ENCODE results near the gene CDC42BPA.
"Not testable (repeated sequence)": the region's sequence is repeated elsewhere in the genome, so short reads cannot be mapped to it uniquely, and the experiment has no call there.

Gene CDC42BPA

GRCh38 chr1:226962421-226963391 is 355.6 kb downstream of the CDC42BPA start:
- no peak for DNase-seq (ENCODE audit: low read depth)

GRCh38 chr1:226960944-226961765 is 357.1 kb downstream of the CDC42BPA start:
- DNase-seq (ENCODE audit: low read depth) = no peak

GRCh38 chr1:226960256-226960655 is 358.0 kb downstream of the CDC42BPA start:
- DNase-seq (ENCODE audit: low read depth) = no peak

GRCh38 chr1:226958300-226958699 is 360.0 kb downstream of the CDC42BPA start:
- DNase-seq (ENCODE audit: low read depth) = no peak

GRCh38 chr1:226957714-226958113 is 360.6 kb downstream of the CDC42BPA start:
- DNase-seq (ENCODE audit: low read depth) = no peak

- no peak for DNase-seq (ENCODE audit: low read depth)
Measured at GRCh38 chr1:226956942-226957713, 361.2 kb downstream of the CDC42BPA start.

- not testable (repeated sequence) for DNase-seq (ENCODE audit: low read depth)
Measured at GRCh38 chr1:226955857-226956256, 362.4 kb downstream of the CDC42BPA start.

GRCh38 chr1:226954777-226955176 is 363.5 kb downstream of the CDC42BPA start:
- no peak for DNase-seq (ENCODE audit: low read depth)

- DNase-seq (ENCODE audit: low read depth) = no peak
Measured at GRCh38 chr1:226954337-226954736, 364.0 kb downstream of the CDC42BPA start.

GRCh38 chr1:226953175-226953800 is 365.0 kb downstream of the CDC42BPA start:
- no peak for DNase-seq (ENCODE audit: low read depth)

- no peak for DNase-seq (ENCODE audit: low read depth)
Measured at GRCh38 chr1:226952118-226952441, 366.2 kb downstream of the CDC42BPA start.

GRCh38 chr1:226951286-226952117 is 366.8 kb downstream of the CDC42BPA start:
- no peak for DNase-seq (ENCODE audit: low read depth)

- DNase-seq (ENCODE audit: low read depth) = no peak
Measured at GRCh38 chr1:226950871-226951270, 367.4 kb downstream of the CDC42BPA start.

GRCh38 chr1:226950316-226950715 is 368.0 kb downstream of the CDC42BPA start:
- DNase-seq (ENCODE audit: low read depth) = no peak

- DNase-seq (ENCODE audit: low read depth) = no peak
Measured at GRCh38 chr1:226949401-226949800, 368.9 kb downstream of the CDC42BPA start.

GRCh38 chr1:226948996-226949395 is 369.3 kb downstream of the CDC42BPA start:
- no peak for DNase-seq (ENCODE audit: low read depth)

- no peak for DNase-seq (ENCODE audit: low read depth)
Measured at GRCh38 chr1:226948480-226948879, 369.8 kb downstream of the CDC42BPA start.

GRCh38 chr1:226948051-226948450 is 370.2 kb downstream of the CDC42BPA start:
- no peak for DNase-seq (ENCODE audit: low read depth)

- no peak for DNase-seq (ENCODE audit: low read depth)
Measured at GRCh38 chr1:226946841-226947240, 371.5 kb downstream of the CDC42BPA start.

GRCh38 chr1:226946285-226946684 is 372.0 kb downstream of the CDC42BPA start:
- no peak for DNase-seq (ENCODE audit: low read depth)

GRCh38 chr1:226945858-226946245 is 372.4 kb downstream of the CDC42BPA start:
- no peak for DNase-seq (ENCODE audit: low read depth)
